NB4 (cell line): ENCODE results near the gene PPIB.
"Not testable (repeated sequence)": the region's sequence is repeated elsewhere in the genome, so short reads cannot be mapped to it uniquely, and the experiment has no call there.

Experiments used
- DNase-seq: peaks from one replicate; pipeline ENCODE4 v3.0.0; 2010; ENCODE audit warnings: low read depth
- H3K4me3 ChIP-seq: one replicate; pipeline ENCODE4 v1.5.1; 2011; ENCODE audit warnings: mild to moderate bottlenecking, low read depth, low read length, moderate library complexity
- MYC ChIP-seq: IDR thresholded peaks from 2 replicates; pipeline ENCODE4 v1.6.1; 2011; ENCODE audit warnings: low read depth, low read length
- POLR2A ChIP-seq: IDR thresholded peaks from 2 replicates; pipeline ENCODE4 v1.6.1; 2011; ENCODE audit warnings: mild to moderate bottlenecking; ENCODE audit not compliant: insufficient read length; ENCODE audit errors: extremely low read depth
- TF ChIP-seq, protein P1 (sequence below): IDR thresholded peaks from 2 replicates; pipeline ENCODE4 v1.6.1; 2011; ENCODE audit warnings: low read depth, low read length
- TF ChIP-seq, protein P2 (sequence below): IDR thresholded peaks from one replicate; pipeline ENCODE4 v1.5.1; 2012; ENCODE audit warnings: low read depth, low read length

The PPIB gene

DNA sequence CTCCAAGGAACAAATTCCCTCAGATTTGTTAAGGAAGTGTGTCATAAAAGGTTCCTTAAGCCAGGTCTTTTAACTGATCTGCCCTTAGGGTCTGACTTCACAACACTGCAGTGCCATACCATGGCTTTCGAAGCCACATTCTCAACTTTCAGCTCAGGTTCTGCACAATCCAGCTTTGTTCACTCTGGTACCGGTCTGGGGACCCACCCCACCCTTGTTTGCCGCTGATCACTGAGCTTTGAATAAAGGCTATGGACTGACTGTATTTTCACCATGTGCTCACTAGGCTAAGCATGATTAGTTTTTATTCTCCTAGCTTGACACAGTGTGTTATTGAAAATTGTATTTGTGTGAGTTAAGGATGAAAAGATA lies 51.2 kb downstream of the PPIB start:
- no peak overlapping the region for H3K4me3 ChIP-seq
- DNase-seq, result no peak

DNA sequence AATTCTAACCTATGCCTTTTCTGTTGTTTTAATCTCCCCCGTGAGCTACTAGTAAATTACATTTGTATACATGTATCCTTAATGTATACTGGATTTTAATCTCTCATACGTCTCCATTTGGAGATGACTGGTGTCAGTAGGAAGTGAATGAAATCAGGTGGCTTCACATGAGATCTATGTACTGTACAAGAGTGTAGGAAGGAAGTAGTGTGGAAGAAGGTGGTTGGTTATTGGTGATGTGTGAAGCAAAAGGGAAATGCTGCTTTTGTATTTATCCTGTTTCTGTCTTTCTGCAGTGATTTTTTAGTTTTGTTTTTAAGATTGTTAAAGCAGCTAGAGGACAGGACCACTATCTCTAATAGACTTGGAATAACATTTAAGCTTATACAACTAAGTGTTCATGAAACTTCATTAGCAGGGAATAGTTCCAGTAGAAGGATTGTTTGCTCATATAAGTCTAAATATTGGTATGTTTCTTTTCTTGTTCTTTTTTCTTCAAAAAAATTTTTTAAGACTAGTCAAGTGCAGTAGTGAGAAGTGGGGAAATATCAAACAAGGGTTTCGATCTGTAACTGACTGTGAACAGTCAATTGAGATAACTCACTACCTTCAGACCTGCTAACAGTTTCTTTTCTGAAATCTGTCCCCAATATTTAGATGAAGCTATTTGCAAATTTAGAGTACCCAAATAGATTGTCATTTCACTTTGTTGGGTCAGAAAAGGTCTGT lies 51.7 kb downstream of the PPIB start:
- no peak overlapping the region for H3K4me3 ChIP-seq
- TF ChIP-seq, protein P1, sequence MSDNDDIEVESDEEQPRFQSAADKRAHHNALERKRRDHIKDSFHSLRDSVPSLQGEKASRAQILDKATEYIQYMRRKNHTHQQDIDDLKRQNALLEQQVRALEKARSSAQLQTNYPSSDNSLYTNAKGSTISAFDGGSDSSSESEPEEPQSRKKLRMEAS, result no peak
- TF ChIP-seq, protein P2, sequence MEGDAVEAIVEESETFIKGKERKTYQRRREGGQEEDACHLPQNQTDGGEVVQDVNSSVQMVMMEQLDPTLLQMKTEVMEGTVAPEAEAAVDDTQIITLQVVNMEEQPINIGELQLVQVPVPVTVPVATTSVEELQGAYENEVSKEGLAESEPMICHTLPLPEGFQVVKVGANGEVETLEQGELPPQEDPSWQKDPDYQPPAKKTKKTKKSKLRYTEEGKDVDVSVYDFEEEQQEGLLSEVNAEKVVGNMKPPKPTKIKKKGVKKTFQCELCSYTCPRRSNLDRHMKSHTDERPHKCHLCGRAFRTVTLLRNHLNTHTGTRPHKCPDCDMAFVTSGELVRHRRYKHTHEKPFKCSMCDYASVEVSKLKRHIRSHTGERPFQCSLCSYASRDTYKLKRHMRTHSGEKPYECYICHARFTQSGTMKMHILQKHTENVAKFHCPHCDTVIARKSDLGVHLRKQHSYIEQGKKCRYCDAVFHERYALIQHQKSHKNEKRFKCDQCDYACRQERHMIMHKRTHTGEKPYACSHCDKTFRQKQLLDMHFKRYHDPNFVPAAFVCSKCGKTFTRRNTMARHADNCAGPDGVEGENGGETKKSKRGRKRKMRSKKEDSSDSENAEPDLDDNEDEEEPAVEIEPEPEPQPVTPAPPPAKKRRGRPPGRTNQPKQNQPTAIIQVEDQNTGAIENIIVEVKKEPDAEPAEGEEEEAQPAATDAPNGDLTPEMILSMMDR, result no peak
- TF ChIP-seq POLR2A, result no peak
- TF ChIP-seq MYC, result no peak
- no peak for DNase-seq

More for the DNA sequence above, 51.2 kb downstream of the PPIB start:
- TF ChIP-seq, protein P1, result peak; percentile 46; the same call in 1 of the 2 replicates
- TF ChIP-seq POLR2A, result no peak

DNA sequence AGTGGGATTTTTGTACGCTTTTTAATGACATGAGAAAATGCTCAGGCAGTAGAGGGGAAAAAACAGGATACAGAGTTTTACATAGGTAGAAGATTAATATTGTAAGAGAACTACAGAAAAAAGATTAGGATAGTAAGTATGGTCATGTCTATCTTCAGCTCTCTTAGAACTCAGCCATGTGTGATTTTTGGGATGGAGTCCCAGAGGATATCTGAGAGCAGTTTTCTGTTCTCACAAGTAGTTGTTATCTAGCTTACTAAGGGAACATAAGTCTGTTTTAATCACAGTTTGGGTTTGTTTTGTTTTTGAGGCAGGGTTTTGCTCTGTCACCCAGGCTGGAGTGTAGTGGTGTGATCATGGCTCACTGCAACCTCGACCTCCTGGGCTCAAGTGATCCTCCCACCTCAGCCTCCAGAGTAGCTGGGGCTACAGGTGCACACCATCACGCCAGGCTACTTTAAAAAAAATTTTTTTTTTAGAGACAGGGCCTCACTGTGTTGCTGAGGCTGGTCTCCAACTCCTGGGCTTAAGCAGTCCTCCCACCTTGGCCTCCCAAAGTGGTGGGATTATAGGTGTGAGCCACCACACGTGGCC lies 52.6 kb downstream of the PPIB start:
- DNase-seq, H3K4me3 ChIP-seq: not testable (repeated sequence)

- DNase-seq, result no peak
- TF ChIP-seq, protein P1, result no peak
- no peak for TF ChIP-seq MYC
- TF ChIP-seq, protein P2, result no peak
- no peak overlapping the region for H3K4me3 ChIP-seq
These were observed 55.5 kb downstream of the PPIB start for GRCh38 chr15:64107337-64107736.
